Measurements from ENCODE around the gene ACOT6. TPM values are rescaled to one million over a fixed set of nuclear protein-coding genes. Genes with fewer than 3 reads are reported as not detected.
A peak's percentile ranks its signal among the peaks of the same experiment; 100 is the strongest.

ACOT6 gene
- total and polyA plus RNA-seq, 2 of the 4 experiments (the other 2 are of a cell fraction): not detected

DNA sequence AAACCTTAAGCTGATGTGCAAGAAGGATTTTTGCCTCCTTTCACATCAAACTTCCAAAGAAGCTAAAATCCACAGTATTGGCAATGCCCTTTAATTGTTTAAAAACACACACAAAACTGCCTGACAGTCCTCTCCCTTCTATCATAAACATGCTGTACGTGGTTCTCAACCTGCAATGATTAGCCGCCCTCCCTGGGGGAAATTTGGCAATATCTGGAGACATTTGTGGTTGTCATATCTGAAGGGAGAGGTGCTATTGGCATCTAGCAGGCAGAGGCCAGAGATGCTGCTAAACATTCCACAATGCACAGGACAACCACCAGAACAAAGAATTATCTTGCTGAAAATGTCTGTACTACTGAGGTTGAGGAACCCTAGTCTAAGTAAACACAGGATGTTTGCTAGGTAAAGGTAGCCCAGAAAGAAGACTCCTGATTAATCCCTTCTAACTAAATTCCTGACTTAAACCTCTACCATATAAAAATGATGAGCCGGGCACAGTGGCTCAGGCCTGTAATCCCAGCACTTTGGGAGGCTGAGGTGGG is 1.2 kb downstream of the ACOT6 start:
- ATAC-seq (ENCODE audit: low read depth): no peak
- Histone ChIP-seq H2AFZ (replicated peaks; ENCODE audit: low read length, poor library complexity) (no peak overlapping the region), H2AK5ac (ENCODE audit: low read depth, low read length) (no peak overlapping the region), H2AK9ac (replicated peaks; ENCODE audit: low read depth, low read length, poor library complexity) (no peak overlapping the region), H3K9me1 (ENCODE audit: insufficient read depth, low read length) (no peaks in the 10 kb centered on the region), H3K9ac (ENCODE audit: low read depth, low read length) (no peak overlapping the region), H2BK20ac (ENCODE audit: low read depth, low read length) (no peak overlapping the region), H3K23ac (ENCODE audit: low read depth, low read length) (0 out of 2 replicates have a peak overlapping the region, but pooled peaks have one; percentile 66), H2BK5ac (ENCODE audit: low read depth, low read length, poor library complexity, severe bottlenecking) (no peak overlapping the region), H4K8ac (ENCODE audit: low read depth in 2 of 2, low read length in 2 of 2) (peak overlapping the region in 1 of 2 experiments; percentile 61; a peak in 1 of 4 replicates), H3K18ac (ENCODE audit: low read depth, low read length) (no peak overlapping the region), H3K27me3 (ENCODE audit: control insufficient read depth, insufficient read depth, low read length) (peaks cover 5% of the 10 kb centered on the region; the same call in 1 of the 2 replicates), H4K91ac (ENCODE audit: insufficient read depth, low read depth, low read length) (no peak overlapping the region), H3K4me1 (ENCODE audit: control insufficient read depth, insufficient read depth, low read length) (no peaks in the 10 kb centered on the region), H2BK15ac (ENCODE audit: low read depth, low read length) (no peak overlapping the region), H3K14ac (replicated peaks; ENCODE audit: low read depth, low read length) (no peak overlapping the region), H4K20me1 (ENCODE audit: insufficient read depth, low read length) (no peaks in the 10 kb centered on the region), H3K36me3 (ENCODE audit: control insufficient read depth, insufficient read depth, low read length) (no peaks in the 10 kb centered on the region), H3K27ac (ENCODE audit: insufficient read depth, low read length) (no peak overlapping the region), H3K56ac (ENCODE audit: extremely low read depth, insufficient read depth, low read length) (no peak overlapping the region), H3K4ac (ENCODE audit: low read depth, low read length) (no peak overlapping the region), H4K5ac (ENCODE audit: low read depth, low read length) (no peak overlapping the region), H3K79me1 (ENCODE audit: low read depth in 1 of 2, low read length in 2 of 2) (no peaks in the 10 kb centered on the region), H3K9me3 (ENCODE audit: control insufficient read depth, insufficient read depth, low read length) (no peaks in the 10 kb centered on the region; the same call in 1 of the 2 replicates), H3K4me2 (ENCODE audit: low read depth, low read length) (no peak overlapping the region), H2BK120ac (ENCODE audit: low read depth, low read length) (no peak overlapping the region), H3K4me3 (ENCODE audit: insufficient read depth, low read depth, low read length) (no peak overlapping the region)
- no CpG with 5 or more reads among the region's 3 CpGs for WGBS, 2 experiments (ENCODE audit: extremely low coverage in 2 of 2, insufficient read length in 1 of 2)
- DNase-seq: no peak
- dilution Hi-C loops (cut with HindIII; ENCODE audit: low sequenced_read_pairs, unreplicated experiment): no loop called here
- BruUV-seq (replicated peaks): no TSS peak
- intact Hi-C loops (cut with micrococcal nuclease): loop anchor here (5.0 kb wide), 1 partner anchor 121 kb away; the partner anchor contains the start of gene RIOX1
- CTCF ChIA-PET: no interaction called here
- TF ChIP-seq MXI1 (IDR thresholded peaks at IDR 0.05; ENCODE audit: borderline replicate concordance, low read depth, low read length): no peak
- no peak for TF ChIP-seq MAFK (IDR thresholded peaks at IDR 0.05; ENCODE audit: low read depth, low read length)
- TF ChIP-seq, protein P1, sequence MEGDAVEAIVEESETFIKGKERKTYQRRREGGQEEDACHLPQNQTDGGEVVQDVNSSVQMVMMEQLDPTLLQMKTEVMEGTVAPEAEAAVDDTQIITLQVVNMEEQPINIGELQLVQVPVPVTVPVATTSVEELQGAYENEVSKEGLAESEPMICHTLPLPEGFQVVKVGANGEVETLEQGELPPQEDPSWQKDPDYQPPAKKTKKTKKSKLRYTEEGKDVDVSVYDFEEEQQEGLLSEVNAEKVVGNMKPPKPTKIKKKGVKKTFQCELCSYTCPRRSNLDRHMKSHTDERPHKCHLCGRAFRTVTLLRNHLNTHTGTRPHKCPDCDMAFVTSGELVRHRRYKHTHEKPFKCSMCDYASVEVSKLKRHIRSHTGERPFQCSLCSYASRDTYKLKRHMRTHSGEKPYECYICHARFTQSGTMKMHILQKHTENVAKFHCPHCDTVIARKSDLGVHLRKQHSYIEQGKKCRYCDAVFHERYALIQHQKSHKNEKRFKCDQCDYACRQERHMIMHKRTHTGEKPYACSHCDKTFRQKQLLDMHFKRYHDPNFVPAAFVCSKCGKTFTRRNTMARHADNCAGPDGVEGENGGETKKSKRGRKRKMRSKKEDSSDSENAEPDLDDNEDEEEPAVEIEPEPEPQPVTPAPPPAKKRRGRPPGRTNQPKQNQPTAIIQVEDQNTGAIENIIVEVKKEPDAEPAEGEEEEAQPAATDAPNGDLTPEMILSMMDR (conservative IDR thresholded peaks at IDR 0.05; ENCODE audit: low read depth, low read length): no peak
- TF ChIP-seq, protein P2, sequence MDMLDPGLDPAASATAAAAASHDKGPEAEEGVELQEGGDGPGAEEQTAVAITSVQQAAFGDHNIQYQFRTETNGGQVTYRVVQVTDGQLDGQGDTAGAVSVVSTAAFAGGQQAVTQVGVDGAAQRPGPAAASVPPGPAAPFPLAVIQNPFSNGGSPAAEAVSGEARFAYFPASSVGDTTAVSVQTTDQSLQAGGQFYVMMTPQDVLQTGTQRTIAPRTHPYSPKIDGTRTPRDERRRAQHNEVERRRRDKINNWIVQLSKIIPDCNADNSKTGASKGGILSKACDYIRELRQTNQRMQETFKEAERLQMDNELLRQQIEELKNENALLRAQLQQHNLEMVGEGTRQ (IDR thresholded peaks at IDR 0.05; ENCODE audit: low read depth, low read length): no peak
- in situ Hi-C loops (cut with MboI; ENCODE audit: low sequenced_read_pairs): no loop called here
- POLR2A ChIA-PET (ENCODE audit: unreplicated experiment): no interaction called here

All from IMR-90 (cell line).